Neural cell (in vitro differentiated cells): ENCODE measurements around the gene GOT1. TPM values are rescaled to one million over a fixed set of nuclear protein-coding genes. Genes with fewer than 3 reads are reported as not detected.

ENCODE experiments used
- H2AFZ ChIP-seq: fragments of 200-600, 300-800 bp; sonication (generic), shearing (Covaris generic); 2 replicates; pipeline ENCODE4 v1.6.0; 2014; ENCODE audit warnings: low read depth, mild to moderate bottlenecking, antibody characterized with exemption, low read length, moderate library complexity
- H3F3A ChIP-seq: fragments of 200-600 bp; shearing (Covaris generic); 2 replicates; pipeline ENCODE4 v1.6.1; 2016; ENCODE audit warnings: mild to moderate bottlenecking, moderate library complexity, mixed read lengths, antibody characterized with exemption, low read length; ENCODE audit not compliant: insufficient read depth, poor library complexity, severe bottlenecking
- H3K27ac ChIP-seq: fragments of 200-600, 300-800 bp; sonication (generic), shearing (Covaris generic); 2 replicates; pipeline ENCODE4 v1.5.1; 2014; ENCODE audit warnings: mild to moderate bottlenecking, low read length, moderate library complexity
- H3K27me3 ChIP-seq: fragments of 300-800, 200-600 bp; sonication (generic), shearing (Covaris generic); 2 replicates; pipeline ENCODE4 v1.6.0; 2014; ENCODE audit warnings: mild to moderate bottlenecking, low read depth, low read length, moderate library complexity; ENCODE audit not compliant: insufficient read depth
- H3K36me3 ChIP-seq: fragments of 300-800, 200-600 bp; sonication (generic), shearing (Covaris generic); 2 replicates; pipeline ENCODE4 v1.5.1; 2014; ENCODE audit warnings: mild to moderate bottlenecking, antibody characterized with exemption, low read length, moderate library complexity; ENCODE audit not compliant: insufficient read depth
- H3K4me2 ChIP-seq: fragments of 300-800, 200-600 bp; sonication (generic), shearing (Covaris generic); 2 replicates; pipeline ENCODE4 v1.6.0; 2014; ENCODE audit warnings: mild to moderate bottlenecking, low read length
- H3K4me3 ChIP-seq: fragments of 300-800, 200-600 bp; sonication (generic), shearing (Covaris generic); 2 replicates; pipeline ENCODE4 v1.5.1; 2014; ENCODE audit warnings: mild to moderate bottlenecking, low read length, moderate library complexity
- H3K79me2 ChIP-seq: fragments of 200-600 bp; shearing (Covaris generic); replicated peaks from 2 replicates; pipeline ENCODE4 v1.6.0; 2014; ENCODE audit warnings: mild to moderate bottlenecking, low read length, moderate library complexity; ENCODE audit not compliant: insufficient read depth
- H3K9ac ChIP-seq: fragments of 300-800, 200-600 bp; sonication (generic), shearing (Covaris generic); 2 replicates; pipeline ENCODE4 v1.6.1; 2016; ENCODE audit warnings: mild to moderate bottlenecking, low read length, mixed read lengths
- H3K9me2 ChIP-seq: fragments of 200-600 bp; shearing (Covaris generic); 2 replicates; pipeline ENCODE4 v1.6.1; 2016; ENCODE audit warnings: mild to moderate bottlenecking, low read length, mixed read lengths; ENCODE audit not compliant: insufficient read depth
- H3K9me3 ChIP-seq: fragments of 200-600, 300-800 bp; sonication (generic), shearing (Covaris generic); 2 replicates; pipeline ENCODE4 v1.6.1; 2016; ENCODE audit warnings: mild to moderate bottlenecking, mixed run types, low read length, moderate library complexity, mixed read lengths
- H4K20me1 ChIP-seq: fragments of 200-600 bp; shearing (Covaris generic); 2 replicates; pipeline ENCODE4 v1.6.1; 2016; ENCODE audit warnings: mild to moderate bottlenecking, mixed run types; ENCODE audit not compliant: insufficient read depth
- EP300 ChIP-seq: fragments of 450-650 bp; conservative IDR thresholded peaks from 2 replicates; pipeline ENCODE4 v1.6.1; 2014; ENCODE audit warnings: antibody characterized with exemption, mild to moderate bottlenecking, moderate library complexity; ENCODE audit not compliant: poor library complexity, severe bottlenecking
- EZH2 ChIP-seq: fragments of 200-600, 300-800 bp; shearing (Covaris generic), sonication (generic); IDR thresholded peaks from 2 replicates; pipeline ENCODE4 v1.6.1; 2014; ENCODE audit warnings: antibody characterized with exemption, low read length, borderline replicate concordance, mild to moderate bottlenecking; ENCODE audit not compliant: insufficient read depth, poor library complexity, severe bottlenecking
- MXI1 ChIP-seq: fragments of 450-650 bp; conservative IDR thresholded peaks from 2 replicates; pipeline ENCODE4 v1.6.1; 2014; ENCODE audit warnings: antibody characterized with exemption, mild to moderate bottlenecking; ENCODE audit not compliant: poor library complexity, severe bottlenecking
- POLR2AphosphoS5 ChIP-seq: IDR thresholded peaks from 2 replicates; pipeline ENCODE4 v1.6.1; 2012
- RAD21 ChIP-seq: fragments of 450-650 bp; conservative IDR thresholded peaks from 2 replicates; pipeline ENCODE4 v1.6.1; 2014; ENCODE audit warnings: antibody characterized with exemption, mild to moderate bottlenecking, moderate library complexity
- SMC3 ChIP-seq: fragments of 450-650 bp; conservative IDR thresholded peaks from 2 replicates; pipeline ENCODE4 v1.6.1; 2014; ENCODE audit warnings: antibody characterized with exemption, mild to moderate bottlenecking, moderate library complexity; ENCODE audit not compliant: poor library complexity
- TAF1 ChIP-seq: IDR thresholded peaks from 2 replicates; pipeline ENCODE4 v1.6.1; 2012; ENCODE audit warnings: low read depth
- polyA plus RNA-seq: library from polyadenylated mRNA; depleted of rRNA; stranded (reverse); fragments of >200 nt; gene quantifications from 2 replicates; pipeline ENCODE4 v1.2.3, GENCODE V29; 2014
- TF ChIP-seq, protein P1 (sequence below): IDR thresholded peaks from 2 replicates; pipeline ENCODE4 v1.6.1; 2012; ENCODE audit warnings: borderline replicate concordance
- TF ChIP-seq, protein P2 (sequence below): fragments of 450-650 bp; IDR thresholded peaks from 2 replicates; pipeline ENCODE4 v1.5.1; 2014; ENCODE audit warnings: antibody characterized with exemption, mild to moderate bottlenecking, moderate library complexity; ENCODE audit not compliant: poor library complexity, severe bottlenecking

The GOT1 gene
- polyA plus RNA-seq, 1 donor from 2014 or later, result 43.6 TPM

- peaks cover 6% of the 10 kb centered on the region for H3F3A ChIP-seq
- TF ChIP-seq POLR2AphosphoS5, result no peak
- TF ChIP-seq RAD21, result no peak
- TF ChIP-seq, protein P1, sequence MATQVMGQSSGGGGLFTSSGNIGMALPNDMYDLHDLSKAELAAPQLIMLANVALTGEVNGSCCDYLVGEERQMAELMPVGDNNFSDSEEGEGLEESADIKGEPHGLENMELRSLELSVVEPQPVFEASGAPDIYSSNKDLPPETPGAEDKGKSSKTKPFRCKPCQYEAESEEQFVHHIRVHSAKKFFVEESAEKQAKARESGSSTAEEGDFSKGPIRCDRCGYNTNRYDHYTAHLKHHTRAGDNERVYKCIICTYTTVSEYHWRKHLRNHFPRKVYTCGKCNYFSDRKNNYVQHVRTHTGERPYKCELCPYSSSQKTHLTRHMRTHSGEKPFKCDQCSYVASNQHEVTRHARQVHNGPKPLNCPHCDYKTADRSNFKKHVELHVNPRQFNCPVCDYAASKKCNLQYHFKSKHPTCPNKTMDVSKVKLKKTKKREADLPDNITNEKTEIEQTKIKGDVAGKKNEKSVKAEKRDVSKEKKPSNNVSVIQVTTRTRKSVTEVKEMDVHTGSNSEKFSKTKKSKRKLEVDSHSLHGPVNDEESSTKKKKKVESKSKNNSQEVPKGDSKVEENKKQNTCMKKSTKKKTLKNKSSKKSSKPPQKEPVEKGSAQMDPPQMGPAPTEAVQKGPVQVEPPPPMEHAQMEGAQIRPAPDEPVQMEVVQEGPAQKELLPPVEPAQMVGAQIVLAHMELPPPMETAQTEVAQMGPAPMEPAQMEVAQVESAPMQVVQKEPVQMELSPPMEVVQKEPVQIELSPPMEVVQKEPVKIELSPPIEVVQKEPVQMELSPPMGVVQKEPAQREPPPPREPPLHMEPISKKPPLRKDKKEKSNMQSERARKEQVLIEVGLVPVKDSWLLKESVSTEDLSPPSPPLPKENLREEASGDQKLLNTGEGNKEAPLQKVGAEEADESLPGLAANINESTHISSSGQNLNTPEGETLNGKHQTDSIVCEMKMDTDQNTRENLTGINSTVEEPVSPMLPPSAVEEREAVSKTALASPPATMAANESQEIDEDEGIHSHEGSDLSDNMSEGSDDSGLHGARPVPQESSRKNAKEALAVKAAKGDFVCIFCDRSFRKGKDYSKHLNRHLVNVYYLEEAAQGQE, result no peak
- no peak for TF ChIP-seq MXI1
- TF ChIP-seq EP300, result no peak
- no peak for TF ChIP-seq SMC3
- TF ChIP-seq, protein P2, sequence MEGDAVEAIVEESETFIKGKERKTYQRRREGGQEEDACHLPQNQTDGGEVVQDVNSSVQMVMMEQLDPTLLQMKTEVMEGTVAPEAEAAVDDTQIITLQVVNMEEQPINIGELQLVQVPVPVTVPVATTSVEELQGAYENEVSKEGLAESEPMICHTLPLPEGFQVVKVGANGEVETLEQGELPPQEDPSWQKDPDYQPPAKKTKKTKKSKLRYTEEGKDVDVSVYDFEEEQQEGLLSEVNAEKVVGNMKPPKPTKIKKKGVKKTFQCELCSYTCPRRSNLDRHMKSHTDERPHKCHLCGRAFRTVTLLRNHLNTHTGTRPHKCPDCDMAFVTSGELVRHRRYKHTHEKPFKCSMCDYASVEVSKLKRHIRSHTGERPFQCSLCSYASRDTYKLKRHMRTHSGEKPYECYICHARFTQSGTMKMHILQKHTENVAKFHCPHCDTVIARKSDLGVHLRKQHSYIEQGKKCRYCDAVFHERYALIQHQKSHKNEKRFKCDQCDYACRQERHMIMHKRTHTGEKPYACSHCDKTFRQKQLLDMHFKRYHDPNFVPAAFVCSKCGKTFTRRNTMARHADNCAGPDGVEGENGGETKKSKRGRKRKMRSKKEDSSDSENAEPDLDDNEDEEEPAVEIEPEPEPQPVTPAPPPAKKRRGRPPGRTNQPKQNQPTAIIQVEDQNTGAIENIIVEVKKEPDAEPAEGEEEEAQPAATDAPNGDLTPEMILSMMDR, result no peak
- TF ChIP-seq EZH2, result no peak
- TF ChIP-seq TAF1, result no peak
Observed at GRCh38 chr10:99427566-99428190, 2.7 kb downstream of the GOT1 start.

GRCh38 chr10:99426689-99427088 lies 3.7 kb downstream of the GOT1 start:
- Histone ChIP-seq H3K9ac (no peak overlapping the region), H2AFZ (no peak overlapping the region), H3K4me3 (no peak overlapping the region), H4K20me1 (no peaks in the 10 kb centered on the region), H3K79me2 (peaks cover 31% of the 10 kb centered on the region), H3K36me3 (peaks cover 3% of the 10 kb centered on the region), H3K9me3 (no peaks in the 10 kb centered on the region), H3K9me2 (no peaks in the 10 kb centered on the region), H3K4me2 (no peak overlapping the region), H3K27ac (no peak overlapping the region), H3F3A (peaks cover 6% of the 10 kb centered on the region), H3K27me3 (no peaks in the 10 kb centered on the region)
- TF ChIP-seq SMC3 (no peak), RAD21 (no peak), MXI1 (no peak), TAF1 (no peak), EP300 (no peak), POLR2AphosphoS5 (no peak), EZH2 (no peak)
- TF ChIP-seq, protein P1, result no peak
- TF ChIP-seq, protein P2, result no peak

More at GRCh38 chr10:99427566-99428190, 2.7 kb downstream of the GOT1 start:
- no peak overlapping the region for H3K4me2 ChIP-seq
- H3K4me3 ChIP-seq, result no peak overlapping the region
- no peaks in the 10 kb centered on the region for H4K20me1 ChIP-seq
- no peak overlapping the region for H2AFZ ChIP-seq
- H3K79me2 ChIP-seq, result peaks cover 35% of the 10 kb centered on the region
- no peak overlapping the region for H3K27ac ChIP-seq
- no peaks in the 10 kb centered on the region for H3K9me3 ChIP-seq
- peaks cover 1% of the 10 kb centered on the region for H3K36me3 ChIP-seq
- no peak overlapping the region for H3K9ac ChIP-seq
- H3K9me2 ChIP-seq, result no peaks in the 10 kb centered on the region
- H3K27me3 ChIP-seq, result no peaks in the 10 kb centered on the region
